Measurements from ENCODE around the gene PROS1. TPM values are rescaled to one million over a fixed set of nuclear protein-coding genes. Genes with fewer than 3 reads are reported as not detected.
A peak's percentile ranks its signal among the peaks of the same experiment; 100 is the strongest.

PROS1 gene
- total and polyA plus RNA-seq, 9 of the 15 experiments (the other 6 are each of a cell fraction or from before 2014, with no cell fraction given) = 5.5 to 50.5 (median 22.7) TPM

GRCh38 chr3:93979850-93980676 lies 6.4 kb upstream of the PROS1 start, which contains the start of gene ARL13B (continued):
- peak; percentile 22; the same call in 1 of the 2 replicates for TF ChIP-seq JUND (IDR thresholded peaks at IDR 0.05; ENCODE audit: borderline replicate concordance, low read depth, low read length)
- TF ChIP-seq JUND (tag; IDR thresholded peaks at IDR 0.05; ENCODE audit: borderline replicate concordance, low read depth, low read length) = no peak
- TF ChIP-seq MXI1 (IDR thresholded peaks at IDR 0.05; ENCODE audit: low read depth, low read length) = peak; percentile 76
- TF ChIP-seq NFIC (IDR thresholded peaks at IDR 0.05) = 0 out of 2 replicates have a peak, but pooled peaks have one; percentile 14
- peak; percentile 72 for TF ChIP-seq RBBP5 (IDR thresholded peaks at IDR 0.05; ENCODE audit: borderline replicate concordance, insufficient read depth, low read length, poor library complexity, severe bottlenecking)
- TF ChIP-seq POLR2B (IDR thresholded peaks at IDR 0.05; ENCODE audit: low read depth, partially characterized antibody) = peak; percentile 63
- TF ChIP-seq PRDM10 (IDR thresholded peaks at IDR 0.05; ENCODE audit: partially characterized antibody) = peak; percentile 72
- peak; percentile 74; the same call in 1 of the 2 replicates for TF ChIP-seq PHF8 (IDR thresholded peaks at IDR 0.05; ENCODE audit: borderline replicate concordance, low read length)
- no peak for TF ChIP-seq ZNF407 (IDR thresholded peaks at IDR 0.05; ENCODE audit: low read depth)
- peak; percentile 76 for TF ChIP-seq SUPT5H (IDR thresholded peaks at IDR 0.05)
- TF ChIP-seq NBN (IDR thresholded peaks at IDR 0.05; ENCODE audit: low read depth) = no peak
- peak; percentile 76; the same call in 1 of the 2 replicates for TF ChIP-seq ATF7 (IDR thresholded peaks at IDR 0.05)
- TF ChIP-seq ASH1L (IDR thresholded peaks at IDR 0.05; ENCODE audit: borderline replicate concordance, low read depth, partially characterized antibody) = peak; percentile 78
- no peak for TF ChIP-seq THAP7 (CRISPR knock-in tag; IDR thresholded peaks at IDR 0.05)

All from K562 (cell line).